HCT116 (cell line): ENCODE data around the gene ELMOD1.

ENCODE experiments used
- CTCF ChIP-seq, 3 experiments: fragments of 200-600 bp in 1 of 3; sonication (generic) in 1 of 3; IDR thresholded peaks in 2 of 3; conservative IDR thresholded peaks in 1 of 3; 2 replicates each; pipeline ENCODE4 v1.5.1; 2012 to 2017; ENCODE audit warnings: low read depth in 2 of 3, low read length in 2 of 3, antibody characterized with exemption in 1 of 3, borderline replicate concordance in 1 of 3, control low read depth in 1 of 3, mild to moderate bottlenecking in 1 of 3, mixed read lengths in 1 of 3, mixed run types in 1 of 3, moderate library complexity in 1 of 3; ENCODE audit not compliant: insufficient read depth in 1 of 3
- EZH2 ChIP-seq: fragments of 200-600 bp; sonication (generic); IDR thresholded peaks from 2 replicates; pipeline ENCODE4 v1.6.1; 2017; ENCODE audit warnings: antibody characterized with exemption, mixed run types
- EZH2phosphoT487 ChIP-seq: fragments of 200-600 bp; IDR thresholded peaks from 2 replicates; pipeline ENCODE4 v1.6.1; 2018; ENCODE audit warnings: antibody characterized with exemption, borderline replicate concordance
- POLR2AphosphoS5 ChIP-seq: IDR thresholded peaks from 2 replicates; pipeline ENCODE4 v1.6.1; 2011; ENCODE audit warnings: mild to moderate bottlenecking, low read depth, low read length, moderate library complexity
- SIN3A ChIP-seq: IDR thresholded peaks from 2 replicates; pipeline ENCODE4 v1.6.1; 2012; ENCODE audit warnings: low read depth
- ZNF274 ChIP-seq: fragments of 200-500 bp; sonication (Bioruptor generic); IDR thresholded peaks from 2 replicates; pipeline ENCODE4 v1.6.1; 2014; ENCODE audit warnings: mild to moderate bottlenecking, low read depth, low read length, inconsistent platforms
- TF ChIP-seq, protein P1 (sequence below): IDR thresholded peaks from 2 replicates; pipeline ENCODE4 v1.6.1; 2012
- TF ChIP-seq, protein P2 (sequence below): IDR thresholded peaks from 2 replicates; pipeline ENCODE4 v1.6.1; 2012; ENCODE audit warnings: low read depth

GRCh38 chr11:107646783-107647182 lies 55.8 kb downstream of the ELMOD1 start:
- TF ChIP-seq CTCF (IDR thresholded peaks at IDR 0.05 in 2 of 3, conservative IDR thresholded peaks at IDR 0.05 in 1 of 3; ENCODE audit: borderline replicate concordance in 1 of 3, insufficient read depth in 1 of 3, low read depth in 2 of 3, low read length in 2 of 3) (no peak), POLR2AphosphoS5 (no peak), ZNF274 (no peak), SIN3A (no peak), EZH2phosphoT487 (no peak), EZH2 (no peak)
- TF ChIP-seq, protein P1, sequence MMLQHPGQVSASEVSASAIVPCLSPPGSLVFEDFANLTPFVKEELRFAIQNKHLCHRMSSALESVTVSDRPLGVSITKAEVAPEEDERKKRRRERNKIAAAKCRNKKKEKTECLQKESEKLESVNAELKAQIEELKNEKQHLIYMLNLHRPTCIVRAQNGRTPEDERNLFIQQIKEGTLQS: no peak
- TF ChIP-seq, protein P2, sequence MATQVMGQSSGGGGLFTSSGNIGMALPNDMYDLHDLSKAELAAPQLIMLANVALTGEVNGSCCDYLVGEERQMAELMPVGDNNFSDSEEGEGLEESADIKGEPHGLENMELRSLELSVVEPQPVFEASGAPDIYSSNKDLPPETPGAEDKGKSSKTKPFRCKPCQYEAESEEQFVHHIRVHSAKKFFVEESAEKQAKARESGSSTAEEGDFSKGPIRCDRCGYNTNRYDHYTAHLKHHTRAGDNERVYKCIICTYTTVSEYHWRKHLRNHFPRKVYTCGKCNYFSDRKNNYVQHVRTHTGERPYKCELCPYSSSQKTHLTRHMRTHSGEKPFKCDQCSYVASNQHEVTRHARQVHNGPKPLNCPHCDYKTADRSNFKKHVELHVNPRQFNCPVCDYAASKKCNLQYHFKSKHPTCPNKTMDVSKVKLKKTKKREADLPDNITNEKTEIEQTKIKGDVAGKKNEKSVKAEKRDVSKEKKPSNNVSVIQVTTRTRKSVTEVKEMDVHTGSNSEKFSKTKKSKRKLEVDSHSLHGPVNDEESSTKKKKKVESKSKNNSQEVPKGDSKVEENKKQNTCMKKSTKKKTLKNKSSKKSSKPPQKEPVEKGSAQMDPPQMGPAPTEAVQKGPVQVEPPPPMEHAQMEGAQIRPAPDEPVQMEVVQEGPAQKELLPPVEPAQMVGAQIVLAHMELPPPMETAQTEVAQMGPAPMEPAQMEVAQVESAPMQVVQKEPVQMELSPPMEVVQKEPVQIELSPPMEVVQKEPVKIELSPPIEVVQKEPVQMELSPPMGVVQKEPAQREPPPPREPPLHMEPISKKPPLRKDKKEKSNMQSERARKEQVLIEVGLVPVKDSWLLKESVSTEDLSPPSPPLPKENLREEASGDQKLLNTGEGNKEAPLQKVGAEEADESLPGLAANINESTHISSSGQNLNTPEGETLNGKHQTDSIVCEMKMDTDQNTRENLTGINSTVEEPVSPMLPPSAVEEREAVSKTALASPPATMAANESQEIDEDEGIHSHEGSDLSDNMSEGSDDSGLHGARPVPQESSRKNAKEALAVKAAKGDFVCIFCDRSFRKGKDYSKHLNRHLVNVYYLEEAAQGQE: no peak
